Measurements from ENCODE around the gene LRRK1.

The LRRK1 gene, protein sequence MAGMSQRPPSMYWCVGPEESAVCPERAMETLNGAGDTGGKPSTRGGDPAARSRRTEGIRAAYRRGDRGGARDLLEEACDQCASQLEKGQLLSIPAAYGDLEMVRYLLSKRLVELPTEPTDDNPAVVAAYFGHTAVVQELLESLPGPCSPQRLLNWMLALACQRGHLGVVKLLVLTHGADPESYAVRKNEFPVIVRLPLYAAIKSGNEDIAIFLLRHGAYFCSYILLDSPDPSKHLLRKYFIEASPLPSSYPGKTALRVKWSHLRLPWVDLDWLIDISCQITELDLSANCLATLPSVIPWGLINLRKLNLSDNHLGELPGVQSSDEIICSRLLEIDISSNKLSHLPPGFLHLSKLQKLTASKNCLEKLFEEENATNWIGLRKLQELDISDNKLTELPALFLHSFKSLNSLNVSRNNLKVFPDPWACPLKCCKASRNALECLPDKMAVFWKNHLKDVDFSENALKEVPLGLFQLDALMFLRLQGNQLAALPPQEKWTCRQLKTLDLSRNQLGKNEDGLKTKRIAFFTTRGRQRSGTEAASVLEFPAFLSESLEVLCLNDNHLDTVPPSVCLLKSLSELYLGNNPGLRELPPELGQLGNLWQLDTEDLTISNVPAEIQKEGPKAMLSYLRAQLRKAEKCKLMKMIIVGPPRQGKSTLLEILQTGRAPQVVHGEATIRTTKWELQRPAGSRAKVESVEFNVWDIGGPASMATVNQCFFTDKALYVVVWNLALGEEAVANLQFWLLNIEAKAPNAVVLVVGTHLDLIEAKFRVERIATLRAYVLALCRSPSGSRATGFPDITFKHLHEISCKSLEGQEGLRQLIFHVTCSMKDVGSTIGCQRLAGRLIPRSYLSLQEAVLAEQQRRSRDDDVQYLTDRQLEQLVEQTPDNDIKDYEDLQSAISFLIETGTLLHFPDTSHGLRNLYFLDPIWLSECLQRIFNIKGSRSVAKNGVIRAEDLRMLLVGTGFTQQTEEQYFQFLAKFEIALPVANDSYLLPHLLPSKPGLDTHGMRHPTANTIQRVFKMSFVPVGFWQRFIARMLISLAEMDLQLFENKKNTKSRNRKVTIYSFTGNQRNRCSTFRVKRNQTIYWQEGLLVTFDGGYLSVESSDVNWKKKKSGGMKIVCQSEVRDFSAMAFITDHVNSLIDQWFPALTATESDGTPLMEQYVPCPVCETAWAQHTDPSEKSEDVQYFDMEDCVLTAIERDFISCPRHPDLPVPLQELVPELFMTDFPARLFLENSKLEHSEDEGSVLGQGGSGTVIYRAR (N-terminal part only)

DNA sequence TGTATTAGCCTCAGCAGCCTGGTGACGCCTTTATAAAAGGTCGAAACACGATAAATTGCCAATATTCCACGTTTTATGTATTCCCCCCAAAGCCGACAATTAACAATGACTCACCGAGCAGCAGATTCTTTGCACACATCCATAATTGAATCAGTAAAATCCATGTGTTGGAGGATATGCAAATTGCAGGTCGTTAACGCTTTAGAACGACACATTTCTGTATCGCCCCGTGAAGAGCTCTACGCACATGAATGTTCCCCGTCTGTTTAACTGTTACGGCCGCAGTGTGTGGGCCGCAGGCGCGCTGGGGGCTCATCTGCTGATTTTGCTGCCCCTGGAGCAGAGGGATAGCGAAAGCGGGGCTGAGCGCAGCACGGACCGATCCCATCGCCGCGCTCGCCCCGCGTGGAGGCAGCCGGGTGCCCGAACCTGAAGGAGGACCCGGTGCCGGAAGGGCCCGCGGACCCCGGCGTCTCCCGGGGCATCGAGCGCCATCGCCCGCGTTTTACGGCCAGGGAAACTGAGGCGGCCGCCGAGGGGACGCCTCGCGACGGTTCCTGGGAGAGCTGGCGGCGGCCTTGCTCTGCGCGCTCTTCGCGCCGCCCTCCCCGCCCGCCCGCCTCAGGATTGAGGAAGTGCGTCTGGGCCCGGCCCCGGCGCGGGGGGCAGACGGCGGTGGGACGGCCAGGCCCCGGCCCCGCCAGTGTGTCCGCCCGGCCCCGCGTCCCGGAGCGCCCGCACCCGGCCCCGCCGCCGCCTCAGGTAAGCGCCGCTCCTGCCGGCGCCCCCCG is at the start of gene LRRK1:
LRRK1 (plus strand) TSS at position 668 of the 791 bp plus-strand sequence. CDS start 5,276 bp downstream, outside the sequence.
- no peak for DNase-seq

DNA sequence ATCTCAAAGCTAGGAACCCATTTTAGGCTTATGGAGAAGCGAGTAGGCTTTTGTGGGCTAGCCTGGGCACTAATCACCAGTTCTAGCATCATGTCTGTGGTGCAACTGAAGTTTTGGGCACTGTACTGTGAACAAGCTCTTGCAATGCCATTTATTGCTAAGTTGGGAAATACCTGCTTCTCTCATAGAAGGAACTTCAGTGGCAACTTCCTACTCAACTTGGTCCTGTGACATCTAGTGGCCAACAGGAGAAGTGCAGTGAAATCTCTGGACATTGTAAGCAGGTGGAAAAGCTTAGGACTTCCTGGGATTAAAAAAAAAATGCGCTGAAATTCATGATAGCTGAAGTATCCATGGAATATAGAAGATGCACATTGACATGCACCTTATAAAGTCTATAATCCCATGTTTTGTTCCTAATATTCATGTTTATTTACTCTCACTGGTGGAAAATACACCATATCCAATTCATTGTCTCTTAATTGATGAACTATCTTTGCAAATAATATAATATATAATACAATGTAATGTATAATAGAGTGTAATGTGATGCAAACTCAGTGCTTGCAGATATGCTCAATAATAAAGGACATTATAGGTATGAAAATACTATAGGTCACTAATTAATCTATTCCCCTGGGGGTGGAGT is 46.0 kb upstream of the LRRK1 start:
- peak in 2 of 4 experiments; percentile 3 for DNase-seq

DNA sequence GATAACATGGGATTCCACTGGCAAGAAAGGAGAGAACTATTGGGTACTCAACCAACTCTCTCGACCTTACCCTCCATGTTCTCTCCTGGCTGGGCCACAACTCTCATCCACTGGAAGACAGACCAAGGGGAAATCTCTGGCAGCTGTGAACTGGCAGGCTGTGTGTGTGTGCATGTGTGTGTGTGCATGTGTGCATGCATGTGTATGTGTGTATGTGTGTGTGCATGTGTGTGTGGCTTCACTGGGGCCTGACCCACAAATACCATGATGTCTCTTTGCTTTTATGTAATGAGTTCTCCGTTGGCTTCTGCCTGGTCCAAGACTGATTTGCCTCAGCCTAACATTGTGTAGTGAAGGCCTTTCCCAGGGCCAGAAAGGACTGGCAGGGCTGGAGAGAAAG is 43.7 kb upstream of the LRRK1 start:
- DNase-seq, result no peak

DNA sequence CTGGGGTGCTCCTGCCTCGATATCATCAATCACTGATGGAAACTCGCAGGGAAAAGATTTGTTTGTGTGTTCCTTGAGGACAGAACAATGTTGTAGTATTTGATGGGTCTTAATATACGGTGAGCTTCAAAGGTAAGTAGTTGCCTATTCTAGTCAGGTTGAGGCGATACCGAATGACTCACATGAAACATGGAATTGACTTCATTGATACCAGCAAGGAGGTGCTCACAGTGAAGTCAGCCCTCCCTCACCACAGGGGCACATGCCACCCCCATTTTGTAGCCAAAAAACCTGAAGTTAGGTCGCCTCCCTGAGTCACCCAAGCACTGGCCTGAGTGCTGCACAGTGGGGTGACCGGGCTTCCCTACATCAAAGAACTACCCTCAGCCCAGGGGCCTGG is 43.2 kb upstream of the LRRK1 start:
- no peak for DNase-seq

DNA sequence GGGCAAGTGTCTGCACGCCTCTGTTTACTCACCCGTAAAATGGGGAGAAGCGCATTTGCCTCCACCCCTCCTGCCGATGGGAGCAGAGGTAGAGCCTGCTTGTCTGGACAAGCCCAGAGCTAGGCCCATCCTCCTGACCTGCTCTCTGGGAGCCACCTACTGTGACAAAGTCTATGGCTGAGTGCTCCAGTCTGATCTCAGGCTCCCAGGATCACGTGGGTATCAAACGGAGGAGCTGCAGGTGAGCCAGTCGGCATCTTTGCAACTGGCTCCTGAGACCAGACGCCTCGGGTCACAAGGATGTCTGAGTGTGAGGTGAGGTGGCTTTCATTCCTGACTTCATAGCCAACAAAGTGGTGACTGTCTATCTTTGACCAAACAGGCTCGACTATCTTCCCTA is 41.6 kb upstream of the LRRK1 start:
- no peak for DNase-seq

DNA sequence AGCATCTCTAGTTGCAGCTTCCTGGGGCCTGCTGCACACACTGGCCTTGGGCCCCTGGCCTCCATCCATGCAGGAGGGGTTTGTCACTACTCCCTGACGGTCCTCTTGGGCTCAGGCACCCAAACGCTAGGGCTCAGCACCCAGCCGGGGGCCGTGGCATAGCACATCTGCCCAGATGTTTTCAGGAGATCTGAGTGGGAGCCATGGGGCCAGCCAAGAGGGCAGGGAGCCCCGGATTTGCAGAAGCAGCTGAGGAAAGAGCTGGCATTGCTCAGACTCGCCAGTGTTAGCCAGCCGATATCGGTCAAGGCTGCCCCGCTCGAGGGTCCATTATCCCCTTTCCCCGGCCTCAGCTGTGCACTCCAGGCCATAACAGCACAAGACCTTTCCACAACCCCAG is 41.0 kb upstream of the LRRK1 start:
- DNase-seq, result no peak

DNA sequence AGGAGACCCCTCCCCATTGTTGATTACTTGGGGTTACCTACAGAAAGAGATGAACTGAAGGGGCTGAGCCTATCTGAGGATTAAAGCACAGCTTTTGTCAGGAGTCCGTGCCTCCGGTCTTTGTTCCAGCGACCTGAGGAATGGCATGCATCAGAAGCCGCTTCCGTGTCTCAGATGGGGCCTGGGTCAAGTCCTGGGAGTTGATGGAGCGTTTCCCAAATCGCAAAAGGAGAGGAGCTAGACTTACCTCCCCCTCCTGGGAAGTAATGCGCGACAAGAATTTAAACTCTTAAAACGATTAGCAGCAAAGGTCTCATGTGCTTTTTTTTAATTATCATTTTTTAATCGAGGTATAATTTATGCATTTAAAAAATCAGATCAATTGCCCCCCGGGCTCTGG is 40.5 kb upstream of the LRRK1 start:
- DNase-seq, result no peak

DNA sequence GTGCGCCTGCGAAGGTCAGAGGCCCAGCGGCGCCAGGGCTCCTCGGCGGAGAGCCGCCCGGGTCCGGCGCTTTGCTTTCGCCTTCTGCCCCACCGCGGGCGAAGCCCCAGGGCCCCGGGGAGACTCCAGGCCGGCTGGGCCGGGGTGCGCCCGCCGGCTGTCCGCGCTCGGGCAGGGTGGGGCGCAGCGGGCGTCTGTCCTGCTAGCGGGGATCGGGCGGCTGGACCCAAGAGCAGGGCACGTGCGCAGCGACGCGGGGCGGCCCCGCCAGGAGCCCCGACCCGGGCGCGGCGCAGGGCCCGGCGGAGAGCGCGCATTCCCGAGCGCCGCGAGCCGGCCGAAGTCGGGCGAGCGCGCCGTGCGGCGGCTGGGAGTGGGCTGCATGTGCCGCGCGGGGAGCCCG is 40.1 kb upstream of the LRRK1 start:
- DNase-seq, result no peak

DNA sequence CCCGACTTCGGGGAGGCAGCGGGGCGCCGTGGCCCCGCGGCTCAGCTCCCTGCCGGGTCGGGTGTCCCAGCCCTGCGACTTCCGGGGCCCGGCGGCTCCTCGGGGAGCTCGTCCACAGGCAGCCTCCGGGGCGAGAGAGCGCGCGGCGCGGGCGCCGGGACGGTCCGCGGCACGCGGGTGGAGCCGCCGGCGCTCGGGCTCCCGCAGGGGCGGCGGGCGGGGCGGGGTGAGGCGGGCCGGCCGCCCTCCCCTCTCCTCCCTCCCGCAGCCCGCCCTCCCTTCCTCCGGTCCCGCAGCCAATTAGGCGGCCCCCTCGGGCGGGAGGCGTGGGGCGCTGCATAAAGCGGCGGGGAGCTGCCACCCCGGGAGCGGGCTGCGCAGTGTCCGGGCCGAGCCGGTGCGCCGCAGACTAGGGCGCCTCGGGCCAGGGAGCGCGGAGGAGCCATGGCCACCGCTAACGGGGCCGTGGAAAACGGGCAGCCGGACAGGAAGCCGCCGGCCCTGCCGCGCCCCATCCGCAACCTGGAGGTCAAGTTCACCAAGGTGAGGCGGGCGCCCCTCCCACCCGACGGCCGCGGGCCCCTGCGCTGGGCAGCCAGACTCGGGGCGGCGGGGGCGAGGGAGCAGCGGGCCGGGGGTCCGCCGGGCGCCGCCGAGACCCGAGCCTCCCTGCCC is 39.6 kb upstream of the LRRK1 start, which contains the start of gene ALDH1A3:
ALDH1A3 (plus strand) TSS at position 368 of the 675 bp plus-strand sequence; CDS start at position 445, 77 bp downstream.
- no peak for DNase-seq

DNA sequence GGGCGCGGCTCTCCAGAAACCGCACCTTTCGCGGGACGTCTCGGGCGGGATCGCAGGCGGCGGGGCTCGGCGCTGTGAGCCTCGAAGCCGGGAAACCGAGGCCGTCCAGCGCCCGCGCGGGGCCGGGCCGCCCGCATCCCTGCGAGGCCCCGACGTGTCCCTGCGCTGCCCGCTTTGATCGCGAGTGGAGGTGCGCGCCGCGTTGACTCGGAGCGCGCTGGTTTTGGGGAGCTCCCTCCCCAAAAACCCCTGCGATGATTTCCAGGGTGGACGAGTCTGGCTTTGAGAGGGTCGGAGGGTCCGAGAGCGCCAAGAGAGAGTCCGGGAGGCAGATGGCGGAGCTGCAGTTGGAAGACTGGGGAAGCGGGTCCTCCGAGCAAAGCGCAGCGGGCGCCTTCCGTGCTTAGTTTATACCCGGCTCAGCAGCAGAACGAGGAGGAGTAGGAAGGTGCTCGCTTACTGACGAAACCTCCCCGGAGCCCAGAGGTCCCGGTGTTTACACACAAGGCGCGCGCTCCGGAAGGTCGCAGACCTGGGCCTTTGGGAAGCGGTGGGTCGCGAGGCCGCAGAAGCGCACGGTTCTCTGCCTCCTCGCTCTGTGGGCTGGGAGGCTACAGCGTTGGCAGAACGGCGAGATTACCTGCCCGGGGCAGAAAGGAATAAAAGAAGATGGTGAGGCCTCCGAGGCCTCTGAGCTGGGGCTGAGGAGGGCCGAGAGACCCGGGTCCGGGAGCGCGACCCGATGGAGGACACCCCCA is 38.8 kb upstream of the LRRK1 start:
- DNase-seq, result no peak

DNA sequence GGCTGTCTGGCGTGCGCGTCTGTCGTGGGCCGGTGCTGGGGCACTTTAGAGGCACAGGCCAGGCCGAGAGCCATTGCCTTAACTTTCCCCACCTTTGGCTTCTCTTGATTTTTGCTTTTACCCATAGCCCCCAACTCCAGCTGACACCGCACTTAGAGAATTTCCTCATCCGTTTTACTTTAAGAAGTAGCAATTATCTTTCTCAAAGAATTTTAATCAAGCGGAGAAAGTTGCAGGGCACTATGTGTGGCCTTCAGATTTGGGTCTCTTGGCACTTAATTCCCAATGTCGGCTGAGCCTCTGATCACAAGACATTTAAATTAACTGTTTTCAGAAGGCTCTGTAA is 38.3 kb upstream of the LRRK1 start:
- DNase-seq, result no peak

DNA sequence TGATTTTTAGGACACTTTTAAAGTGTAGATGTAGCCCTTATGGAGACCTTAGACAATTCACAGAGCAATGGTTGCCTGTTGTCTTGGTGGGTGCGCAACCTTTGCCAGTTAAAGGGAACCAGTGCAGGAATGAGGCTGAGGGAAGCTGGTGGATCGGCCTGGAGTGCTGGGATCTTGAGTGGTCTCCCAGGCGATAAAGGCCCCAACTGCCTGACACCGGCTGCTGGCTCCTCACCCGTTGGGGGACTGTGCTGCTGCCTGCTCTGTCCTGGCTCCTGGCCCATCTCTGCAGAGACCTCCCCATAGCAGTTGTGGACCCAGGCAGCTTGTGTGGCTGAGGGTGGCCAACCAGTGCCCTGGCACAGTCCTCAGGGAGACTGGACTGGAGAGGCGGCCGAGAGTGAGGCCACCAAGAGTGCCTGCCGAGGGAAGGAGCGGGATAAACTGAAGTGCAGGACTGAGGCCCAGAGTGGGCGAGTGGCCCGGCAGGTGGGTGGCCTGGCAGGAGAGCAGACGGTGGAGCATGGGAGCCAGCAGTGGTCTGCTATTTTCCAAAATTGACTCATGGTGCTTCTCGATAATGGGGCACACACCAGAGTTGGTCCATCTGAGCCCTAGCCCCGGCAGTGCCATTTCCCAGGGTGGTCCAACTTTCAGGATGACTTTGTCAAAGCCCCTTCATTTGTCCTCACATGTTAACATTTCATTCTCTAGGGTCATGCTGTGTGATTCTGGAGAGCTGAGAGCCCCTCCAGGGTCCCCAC is 37.4 kb upstream of the LRRK1 start:
- no peak for DNase-seq

DNA sequence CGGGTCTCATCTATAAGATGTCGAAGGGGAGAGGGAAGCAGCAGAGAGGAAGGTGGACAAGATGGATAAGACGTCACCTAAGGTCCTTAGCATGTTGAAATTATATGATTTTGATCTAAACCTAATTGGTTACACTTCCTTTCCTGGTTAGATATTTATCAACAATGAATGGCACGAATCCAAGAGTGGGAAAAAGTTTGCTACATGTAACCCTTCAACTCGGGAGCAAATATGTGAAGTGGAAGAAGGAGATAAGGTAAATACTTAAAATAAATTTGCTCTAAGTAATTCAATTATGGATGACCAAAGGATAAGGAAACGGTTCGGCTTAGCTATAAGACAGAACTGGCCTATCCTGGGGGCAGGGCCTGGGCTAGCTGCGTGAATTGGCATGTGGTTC is 34.0 kb upstream of the LRRK1 start:
- DNase-seq, result no peak

DNA sequence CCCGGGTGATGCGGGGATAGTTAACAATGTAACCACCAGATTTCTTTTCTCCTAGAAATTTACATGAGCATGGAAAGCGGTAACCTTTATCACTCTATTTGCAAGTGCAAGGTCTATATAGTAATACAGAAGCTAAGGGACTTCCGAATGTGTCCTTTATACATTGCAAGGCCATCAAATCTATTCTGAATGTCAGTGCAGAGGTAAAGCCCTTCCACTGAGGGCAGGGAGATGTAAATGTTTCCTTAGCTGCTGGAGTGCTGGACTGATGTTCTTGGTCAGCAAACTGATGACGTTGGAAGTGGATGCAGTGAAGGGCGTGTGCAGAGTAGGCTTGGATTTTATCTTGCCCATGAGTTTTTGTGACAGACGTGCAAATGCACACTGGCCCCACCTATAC is 33.3 kb upstream of the LRRK1 start:
- DNase-seq, result no peak

DNA sequence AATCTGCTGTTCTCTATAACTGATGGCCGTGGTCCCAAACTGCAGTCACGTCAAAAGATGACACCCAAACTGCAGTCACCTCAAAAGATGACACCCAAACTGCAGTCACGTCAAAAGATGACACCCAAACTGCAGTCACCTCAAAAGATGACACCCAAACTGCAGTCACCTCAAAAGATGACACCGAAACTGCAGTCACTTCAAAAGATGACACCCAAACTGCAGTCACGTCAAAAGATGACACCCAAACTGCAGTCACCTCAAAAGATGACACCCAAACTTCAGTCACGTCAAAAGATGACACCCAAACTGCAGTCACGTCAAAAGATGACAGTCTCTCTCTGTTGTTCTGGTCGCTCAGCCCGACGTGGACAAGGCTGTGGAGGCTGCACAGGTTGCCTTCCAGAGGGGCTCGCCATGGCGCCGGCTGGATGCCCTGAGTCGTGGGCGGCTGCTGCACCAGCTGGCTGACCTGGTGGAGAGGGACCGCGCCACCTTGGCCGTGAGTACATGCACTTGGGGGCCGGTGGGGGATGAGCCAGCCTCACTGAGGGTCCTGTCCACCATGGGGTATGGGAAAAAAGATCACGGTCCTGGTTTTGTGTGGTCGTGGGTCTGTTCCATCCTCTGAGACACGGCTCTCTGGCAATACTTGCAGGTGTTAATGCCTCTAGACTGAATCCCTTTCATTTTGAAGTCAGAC is 31.8 kb upstream of the LRRK1 start:
- DNase-seq, result no peak

DNA sequence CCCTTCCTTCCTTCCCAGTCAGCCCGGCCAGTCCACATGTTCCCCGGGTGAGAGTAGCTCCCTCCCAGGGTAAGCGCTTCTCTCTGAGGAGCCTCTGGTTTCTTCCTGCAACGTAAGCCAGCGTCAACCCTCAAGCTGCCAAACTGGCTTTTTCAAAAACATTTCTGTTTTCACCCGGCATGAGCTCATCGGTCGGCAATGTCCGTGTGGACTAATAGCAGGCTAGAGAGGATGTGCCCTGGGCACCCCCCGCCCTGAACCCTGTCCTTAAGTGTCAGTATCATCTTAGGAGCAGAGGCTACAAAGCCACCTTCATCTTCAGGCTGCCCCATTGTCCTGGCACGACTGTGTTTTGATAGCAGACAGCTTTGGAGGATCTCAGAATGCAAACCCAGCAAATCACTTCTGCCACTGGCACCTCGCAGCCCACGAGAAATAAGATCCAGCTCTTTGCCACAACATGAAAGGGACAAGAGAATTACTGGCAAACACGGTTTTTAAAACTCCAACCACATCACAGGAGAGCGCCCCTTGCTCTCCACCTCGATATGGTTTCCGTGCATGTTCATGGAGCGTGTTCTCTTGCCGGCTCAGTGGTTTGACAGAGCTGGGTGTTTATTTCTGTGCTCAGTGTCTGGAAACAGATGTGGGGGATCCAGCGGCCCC is 29.6 kb upstream of the LRRK1 start:
- DNase-seq, result no peak

DNA sequence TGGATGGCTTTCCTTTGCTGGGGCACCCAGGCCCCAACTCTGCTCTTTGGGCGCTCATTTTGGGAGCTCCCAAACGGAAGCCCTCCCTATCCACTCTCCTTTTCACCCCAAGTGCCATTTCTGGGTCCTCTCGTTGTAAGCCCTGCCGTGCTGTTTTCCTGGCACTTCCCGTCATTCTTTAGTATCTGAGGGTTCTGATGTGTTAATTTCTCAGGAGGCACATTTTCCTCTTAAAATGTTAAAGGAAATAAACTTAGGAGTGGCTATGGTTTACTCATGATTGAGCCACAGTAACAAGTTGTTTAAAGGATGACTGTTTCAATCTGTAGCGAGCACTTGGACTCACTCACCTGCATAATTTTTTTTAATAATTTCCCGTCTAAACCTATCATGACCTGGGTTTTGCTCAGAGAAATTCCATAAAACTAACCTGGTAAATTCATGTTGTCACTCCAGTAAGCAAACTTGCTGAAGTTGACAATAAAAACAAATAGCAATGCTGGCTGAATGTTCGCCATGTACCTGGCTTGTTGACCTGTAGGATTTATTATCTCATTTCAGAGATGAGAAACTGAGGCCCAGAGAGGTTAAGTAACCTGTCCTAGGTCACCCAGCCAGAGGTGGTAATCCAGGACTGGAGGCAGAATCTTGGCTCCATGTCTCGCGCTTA is 29.0 kb upstream of the LRRK1 start:
- no peak for DNase-seq

DNA sequence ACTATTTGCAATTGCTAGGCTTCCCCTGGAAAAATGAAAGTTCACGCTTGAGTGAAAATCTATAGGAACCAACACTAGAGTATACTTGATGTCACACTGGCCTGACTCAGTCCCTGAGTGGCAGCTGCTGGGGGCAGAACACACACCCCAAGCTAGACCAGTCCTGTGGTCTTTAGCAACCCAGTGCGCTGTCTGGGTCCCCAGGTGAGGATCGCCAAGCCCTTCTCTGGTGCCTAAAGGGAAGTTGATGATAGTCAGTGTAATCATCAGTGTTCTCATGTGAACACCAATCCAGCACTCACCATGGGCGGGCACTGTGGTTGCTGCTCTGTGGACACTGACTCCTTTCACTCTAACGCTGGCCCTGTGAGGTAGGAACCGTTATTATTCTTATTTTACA is 28.3 kb upstream of the LRRK1 start:
- no peak for DNase-seq
